ENCODE results near the gene PRAC1.

The PRAC1 gene

DNA sequence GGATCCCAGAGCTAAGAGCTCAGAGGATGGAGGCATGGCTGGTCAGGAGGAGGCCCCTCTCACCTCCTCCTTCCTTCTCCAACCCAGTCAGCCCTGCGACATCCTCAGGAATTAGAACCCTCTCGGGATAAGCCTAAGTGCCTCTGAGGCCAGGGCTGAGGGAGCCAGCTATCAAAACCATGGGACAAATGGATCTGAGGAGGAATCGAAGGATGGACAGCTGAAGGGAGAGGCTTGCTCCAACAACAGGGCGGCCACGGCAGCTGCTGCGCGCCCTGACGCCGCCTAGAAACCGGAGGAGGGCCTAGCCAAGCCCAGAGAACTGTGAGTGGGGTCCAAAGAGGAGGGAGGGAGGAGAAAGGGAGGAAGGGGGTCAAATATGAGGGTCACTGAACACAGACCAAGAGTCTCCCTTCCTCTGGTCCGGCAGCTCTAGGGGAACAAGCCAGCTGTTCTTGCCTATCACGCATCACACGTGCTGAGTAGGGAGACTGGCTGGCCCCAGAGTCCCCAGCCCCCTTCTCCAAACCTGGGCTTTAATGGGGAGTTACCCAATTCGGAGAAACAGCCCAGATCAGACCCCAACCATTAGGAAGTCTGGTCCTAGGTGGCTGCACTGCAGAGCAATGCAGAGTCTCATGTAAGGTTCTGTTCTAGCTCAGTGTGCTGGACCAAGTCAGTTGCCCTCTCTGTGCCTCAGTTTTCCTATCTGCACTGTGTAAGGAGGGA lies 12.2 kb upstream of the PRAC1 start:
- H3K4me2 ChIP-seq (ENCODE audit: low read depth, low read length) = no peak overlapping the region
- H4K20me1 ChIP-seq (ENCODE audit: insufficient read depth, low read length) = no peaks in the 10 kb centered on the region
- no peak for TF ChIP-seq EZH2 (optimal IDR thresholded peaks at IDR 0.05; ENCODE audit: low read depth, low read length)
- no peak for DNase-seq
- 0 out of 2 replicates have a peak, but pooled peaks cover 3% of the 10 kb centered on the region for H3K4me1 ChIP-seq (ENCODE audit: low read length)
- H3K9ac ChIP-seq (ENCODE audit: low read length) = no peak overlapping the region
- no peaks in the 10 kb centered on the region for H3K9me2 ChIP-seq (replicated peaks; ENCODE audit: insufficient read depth, low read length)
- no peaks in the 10 kb centered on the region for H3K79me2 ChIP-seq (ENCODE audit: low read length)
- peaks cover 97% of the 10 kb centered on the region for H3K27me3 ChIP-seq (replicated peaks; ENCODE audit: insufficient read depth, low read length)
- H3F3A ChIP-seq (ENCODE audit: insufficient read depth, low read length) = no peaks in the 10 kb centered on the region
- no peaks in the 10 kb centered on the region for H3K36me3 ChIP-seq (replicated peaks; ENCODE audit: insufficient read depth, low read length)
- H3K9me3 ChIP-seq (replicated peaks; ENCODE audit: insufficient read depth, low read length) = no peaks in the 10 kb centered on the region
- H3K4me3 ChIP-seq (ENCODE audit: low read length) = no peak overlapping the region
- no peak overlapping the region for H2AFZ ChIP-seq (ENCODE audit: low read length)
- H3K27ac ChIP-seq (ENCODE audit: low read length) = no peak overlapping the region

DNA sequence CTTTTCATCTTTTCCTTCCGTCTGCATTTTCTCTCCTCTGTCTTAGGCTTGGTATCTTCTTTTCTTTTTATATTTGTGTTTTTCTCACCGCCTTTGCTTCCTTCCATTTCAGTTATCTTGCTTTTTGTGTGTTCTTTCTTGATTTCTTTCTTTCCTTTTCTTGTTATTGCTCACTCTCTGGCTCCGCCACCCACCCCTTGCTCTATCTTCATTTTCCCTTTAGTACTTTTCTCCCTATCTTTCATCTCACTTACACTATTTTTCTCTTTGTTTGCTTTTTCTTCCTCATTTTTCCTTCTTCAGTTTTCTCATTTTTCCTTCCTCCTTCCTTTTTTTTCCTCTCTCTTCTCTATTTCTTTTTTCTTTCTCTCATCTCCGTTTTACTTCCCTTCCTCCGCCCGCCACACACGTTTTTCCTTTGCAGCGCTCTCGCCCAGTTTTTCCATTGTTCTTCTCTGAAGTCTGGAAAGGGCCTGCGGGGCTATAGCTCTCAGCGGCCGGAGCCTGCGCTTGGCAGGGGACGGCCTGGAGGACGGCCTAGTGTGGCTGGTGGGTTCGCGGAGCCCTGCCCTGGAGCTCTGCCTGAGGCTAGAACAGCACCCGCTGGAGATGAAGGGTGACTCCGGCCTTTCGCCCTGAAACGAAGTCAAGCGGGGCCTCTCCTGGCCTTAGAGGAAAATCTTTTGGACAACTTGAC lies 11.5 kb upstream of the PRAC1 start:
- Histone ChIP-seq H4K20me1 (ENCODE audit: insufficient read depth, low read length) (no peaks in the 10 kb centered on the region), H3K27me3 (replicated peaks; ENCODE audit: insufficient read depth, low read length) (peaks cover 98% of the 10 kb centered on the region), H3K9ac (ENCODE audit: low read length) (no peak overlapping the region), H3K9me3 (replicated peaks; ENCODE audit: insufficient read depth, low read length) (no peaks in the 10 kb centered on the region), H3K36me3 (replicated peaks; ENCODE audit: insufficient read depth, low read length) (no peaks in the 10 kb centered on the region), H3K4me3 (ENCODE audit: low read length) (no peak overlapping the region), H2AFZ (ENCODE audit: low read length) (0 out of 2 replicates have a peak overlapping the region, but pooled peaks have one; percentile 27), H3K9me2 (replicated peaks; ENCODE audit: insufficient read depth, low read length) (no peaks in the 10 kb centered on the region), H3F3A (ENCODE audit: insufficient read depth, low read length) (no peaks in the 10 kb centered on the region), H3K4me2 (ENCODE audit: low read depth, low read length) (peak overlapping the region; percentile 41; the same call in 1 of the 2 replicates), H3K4me1 (ENCODE audit: low read length) (0 out of 2 replicates have a peak, but pooled peaks cover 3% of the 10 kb centered on the region), H3K27ac (ENCODE audit: low read length) (no peak overlapping the region), H3K79me2 (ENCODE audit: low read length) (no peaks in the 10 kb centered on the region)
- TF ChIP-seq EZH2phosphoT487 (IDR thresholded peaks at IDR 0.05; ENCODE audit: low read length) = peak; percentile 46; the same call in 1 of the 2 replicates
- TF ChIP-seq, protein P1, sequence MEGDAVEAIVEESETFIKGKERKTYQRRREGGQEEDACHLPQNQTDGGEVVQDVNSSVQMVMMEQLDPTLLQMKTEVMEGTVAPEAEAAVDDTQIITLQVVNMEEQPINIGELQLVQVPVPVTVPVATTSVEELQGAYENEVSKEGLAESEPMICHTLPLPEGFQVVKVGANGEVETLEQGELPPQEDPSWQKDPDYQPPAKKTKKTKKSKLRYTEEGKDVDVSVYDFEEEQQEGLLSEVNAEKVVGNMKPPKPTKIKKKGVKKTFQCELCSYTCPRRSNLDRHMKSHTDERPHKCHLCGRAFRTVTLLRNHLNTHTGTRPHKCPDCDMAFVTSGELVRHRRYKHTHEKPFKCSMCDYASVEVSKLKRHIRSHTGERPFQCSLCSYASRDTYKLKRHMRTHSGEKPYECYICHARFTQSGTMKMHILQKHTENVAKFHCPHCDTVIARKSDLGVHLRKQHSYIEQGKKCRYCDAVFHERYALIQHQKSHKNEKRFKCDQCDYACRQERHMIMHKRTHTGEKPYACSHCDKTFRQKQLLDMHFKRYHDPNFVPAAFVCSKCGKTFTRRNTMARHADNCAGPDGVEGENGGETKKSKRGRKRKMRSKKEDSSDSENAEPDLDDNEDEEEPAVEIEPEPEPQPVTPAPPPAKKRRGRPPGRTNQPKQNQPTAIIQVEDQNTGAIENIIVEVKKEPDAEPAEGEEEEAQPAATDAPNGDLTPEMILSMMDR (IDR thresholded peaks at IDR 0.05; ENCODE audit: low read length) = no peak
- no peak for DNase-seq

DNA sequence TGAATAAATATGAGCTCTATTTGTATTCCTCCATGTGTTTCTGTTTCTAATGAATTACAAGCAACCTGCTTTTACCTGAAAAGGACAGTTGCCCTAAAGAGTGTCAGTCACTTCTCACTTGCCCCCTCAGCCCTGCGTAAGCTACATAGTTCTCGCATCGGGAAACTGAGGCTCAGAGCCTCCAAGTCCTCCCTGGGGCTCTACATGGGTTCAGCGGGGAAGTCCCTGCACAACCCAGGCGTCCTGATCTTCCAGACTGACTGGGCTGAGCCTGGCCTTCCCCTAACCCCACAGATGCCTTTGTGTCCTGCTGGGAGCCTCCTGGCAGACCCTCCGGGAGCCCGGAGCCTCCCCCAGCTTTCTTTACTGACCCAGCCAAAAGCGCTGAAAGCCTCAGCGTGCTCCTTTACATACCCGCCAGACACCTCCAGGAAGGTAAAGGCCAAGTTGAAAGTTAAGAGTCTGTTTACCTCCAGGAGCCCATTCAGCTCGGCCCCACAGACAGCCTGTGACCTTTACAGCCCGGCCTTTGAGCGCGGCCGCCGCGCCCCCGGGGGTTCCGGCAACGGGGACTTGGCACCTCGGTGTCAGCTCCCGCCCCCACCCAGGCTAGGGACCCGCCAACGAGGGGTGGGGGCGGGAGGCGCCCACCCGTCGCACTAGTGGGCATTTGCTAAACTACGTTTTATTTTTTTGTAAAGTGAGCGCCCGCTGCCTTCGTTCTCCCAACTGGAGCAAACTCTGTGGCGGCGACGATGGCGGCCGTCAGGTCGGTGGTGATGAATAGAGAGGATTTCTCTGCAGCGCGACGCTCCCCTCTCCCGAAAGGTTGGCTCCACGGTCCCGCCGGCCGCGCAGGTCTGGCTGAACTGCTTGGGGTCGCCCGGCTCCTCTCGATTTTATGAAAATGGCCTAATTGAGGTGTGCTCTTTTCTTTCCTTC lies 10.6 kb upstream of the PRAC1 start:
- H4K20me1 ChIP-seq (ENCODE audit: insufficient read depth, low read length) = no peaks in the 10 kb centered on the region
- H3K27ac ChIP-seq (ENCODE audit: low read length) = no peak overlapping the region
- H3F3A ChIP-seq (ENCODE audit: insufficient read depth, low read length) = no peaks in the 10 kb centered on the region
- H3K9me2 ChIP-seq (replicated peaks; ENCODE audit: insufficient read depth, low read length) = no peaks in the 10 kb centered on the region
- no peaks in the 10 kb centered on the region for H3K36me3 ChIP-seq (replicated peaks; ENCODE audit: insufficient read depth, low read length)
- no peak overlapping the region for H3K9ac ChIP-seq (ENCODE audit: low read length)
- no peak for DNase-seq
- TF ChIP-seq EZH2 (optimal IDR thresholded peaks at IDR 0.05; ENCODE audit: low read depth, low read length) (peak; percentile 59), EZH2phosphoT487 (IDR thresholded peaks at IDR 0.05; ENCODE audit: low read length) (no peak)
- 0 out of 2 replicates have a peak, but pooled peaks cover 3% of the 10 kb centered on the region for H3K4me1 ChIP-seq (ENCODE audit: low read length)
- H2AFZ ChIP-seq (ENCODE audit: low read length) = 0 out of 2 replicates have a peak overlapping the region, but pooled peaks have one; percentile 27
- no peaks in the 10 kb centered on the region for H3K79me2 ChIP-seq (ENCODE audit: low read length)
- H3K9me3 ChIP-seq (replicated peaks; ENCODE audit: insufficient read depth, low read length) = no peaks in the 10 kb centered on the region
- H3K4me3 ChIP-seq (ENCODE audit: low read length) = peak overlapping the region; percentile 5; the same call in 1 of the 2 replicates
- H3K4me2 ChIP-seq (ENCODE audit: low read depth, low read length) = peak overlapping the region; percentile 41
- peaks cover 98% of the 10 kb centered on the region for H3K27me3 ChIP-seq (replicated peaks; ENCODE audit: insufficient read depth, low read length)

DNA sequence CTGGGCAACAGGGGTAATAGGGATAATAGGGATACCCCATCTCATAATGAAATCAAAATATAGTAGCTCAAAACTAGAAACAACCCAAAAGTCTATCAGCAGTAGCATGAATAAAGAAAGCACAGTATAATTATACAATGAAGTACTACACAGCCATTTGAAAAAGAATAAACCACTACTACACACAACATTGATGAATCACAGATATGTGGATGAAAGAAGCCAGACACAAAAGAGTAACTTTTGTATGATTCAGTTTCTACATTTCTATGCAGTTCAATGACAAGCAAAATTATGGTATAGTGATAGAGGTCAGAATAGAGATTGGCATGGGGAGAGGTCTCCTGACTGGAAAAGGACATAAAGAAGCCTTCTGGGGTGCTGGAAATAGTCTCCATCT lies 9.0 kb upstream of the PRAC1 start:
- Histone ChIP-seq H4K20me1 (ENCODE audit: insufficient read depth, low read length) (no peaks in the 10 kb centered on the region), H3K9me3 (replicated peaks; ENCODE audit: insufficient read depth, low read length) (no peaks in the 10 kb centered on the region), H3K79me2 (ENCODE audit: low read length) (no peaks in the 10 kb centered on the region), H3K27me3 (replicated peaks; ENCODE audit: insufficient read depth, low read length) (peaks cover 98% of the 10 kb centered on the region), H3K4me1 (ENCODE audit: low read length) (0 out of 2 replicates have a peak, but pooled peaks cover 3% of the 10 kb centered on the region), H3F3A (ENCODE audit: insufficient read depth, low read length) (no peaks in the 10 kb centered on the region), H2AFZ (ENCODE audit: low read length) (no peak overlapping the region), H3K4me2 (ENCODE audit: low read depth, low read length) (no peak overlapping the region), H3K27ac (ENCODE audit: low read length) (no peak overlapping the region), H3K9ac (ENCODE audit: low read length) (no peak overlapping the region), H3K36me3 (replicated peaks; ENCODE audit: insufficient read depth, low read length) (no peaks in the 10 kb centered on the region), H3K4me3 (ENCODE audit: low read length) (no peak overlapping the region), H3K9me2 (replicated peaks; ENCODE audit: insufficient read depth, low read length) (no peaks in the 10 kb centered on the region)
- TF ChIP-seq EZH2phosphoT487 (IDR thresholded peaks at IDR 0.05; ENCODE audit: low read length) = no peak
- TF ChIP-seq EZH2 (optimal IDR thresholded peaks at IDR 0.05; ENCODE audit: low read depth, low read length) = no peak
- TF ChIP-seq, protein P1 (IDR thresholded peaks at IDR 0.05; ENCODE audit: low read length) = no peak
- no peak for DNase-seq
